IMR-90 (cell line): ENCODE measurements around the gene CD81. TPM values are rescaled to one million over a fixed set of nuclear protein-coding genes. Genes with fewer than 3 reads are reported as not detected.
"Not testable (repeated sequence)": the region's sequence is repeated elsewhere in the genome, so short reads cannot be mapped to it uniquely, and the experiment has no call there.

Experiments
- ATAC-seq: fragments of 200-7000 bp; cut with Tn5 transposase; 2 replicates; pipeline ENCODE4 v1.9.1; 2020; ENCODE audit warnings: low read depth, mild to moderate bottlenecking, moderate library complexity
- BruUV-seq: library from RNA; stranded (reverse); fragments of 400-500 nt; replicated peaks from 2 replicates; lab custom pipeline; 2021; lab: Mats Ljungman, UMichigan
- CTCF ChIA-PET: fragments of 300-600 bp; formaldehyde crosslinking; extraction: SDS; loops from one replicate; lab custom pipeline; 2021; ENCODE audit warnings: antibody characterized with exemption; lab: Yijun Ruan, JAX
- POLR2A ChIA-PET: fragments of 300-600 bp; sonication (Branson Sonifier 250); formaldehyde crosslinking; loops from one replicate; lab custom pipeline; 2022; ENCODE audit warnings: antibody characterized with exemption; ENCODE audit not compliant: unreplicated experiment; lab: Charles Lee
- DNase-seq: peaks from one replicate; pipeline ENCODE4 v3.0.0; 2013
- H2AFZ ChIP-seq: replicated peaks from 2 replicates; pipeline ENCODE3; 2013; ENCODE audit warnings: low read length, mild to moderate bottlenecking; ENCODE audit not compliant: poor library complexity
- H2AK5ac ChIP-seq: 2 replicates; pipeline ENCODE4 v1.6.1; 2013; ENCODE audit warnings: low read depth, low read length, inconsistent platforms
- H2AK9ac ChIP-seq: replicated peaks from 2 replicates; pipeline ENCODE3; 2013; ENCODE audit warnings: mild to moderate bottlenecking, low read depth, low read length, moderate library complexity; ENCODE audit not compliant: poor library complexity
- H2BK120ac ChIP-seq: 2 replicates; pipeline ENCODE4 v1.6.1; 2013; ENCODE audit warnings: low read depth, low read length, inconsistent platforms
- H2BK15ac ChIP-seq: 3 replicates; pipeline ENCODE4 v1.6.1; 2013; ENCODE audit warnings: low read depth, low read length, inconsistent platforms
- H2BK20ac ChIP-seq: 2 replicates; pipeline ENCODE4 v1.6.1; 2013; ENCODE audit warnings: low read depth, mild to moderate bottlenecking, inconsistent platforms, low read length, moderate library complexity
- H2BK5ac ChIP-seq: 2 replicates; pipeline ENCODE4 v1.6.1; 2013; ENCODE audit warnings: mild to moderate bottlenecking, low read depth, low read length, inconsistent platforms; ENCODE audit not compliant: poor library complexity, severe bottlenecking
- H3K14ac ChIP-seq: replicated peaks from 2 replicates; pipeline ENCODE4 v1.6.1; 2013; ENCODE audit warnings: low read depth, low read length, inconsistent platforms
- H3K18ac ChIP-seq: 2 replicates; pipeline ENCODE4 v1.6.1; 2013; ENCODE audit warnings: low read depth, low read length, control low read depth
- H3K23ac ChIP-seq: 2 replicates; pipeline ENCODE4 v1.6.1; 2013; ENCODE audit warnings: low read depth, low read length, inconsistent platforms
- H3K27ac ChIP-seq: 2 replicates; pipeline ENCODE4 v1.5.1; 2013; ENCODE audit warnings: mild to moderate bottlenecking, control low read depth, low read length; ENCODE audit not compliant: insufficient read depth
- H3K27me3 ChIP-seq: 2 replicates; pipeline ENCODE4 v1.6.1; 2013; ENCODE audit warnings: low read length; ENCODE audit not compliant: control insufficient read depth, insufficient read depth
- H3K36me3 ChIP-seq: 2 replicates; pipeline ENCODE4 v1.6.1; 2013; ENCODE audit warnings: low read length, mixed read lengths; ENCODE audit not compliant: control insufficient read depth, insufficient read depth
- H3K4ac ChIP-seq: 2 replicates; pipeline ENCODE4 v1.6.1; 2013; ENCODE audit warnings: low read depth, low read length, inconsistent platforms
- H3K4me1 ChIP-seq: 2 replicates; pipeline ENCODE4 v1.6.1; 2013; ENCODE audit warnings: low read length, mixed read lengths; ENCODE audit not compliant: control insufficient read depth, insufficient read depth
- H3K4me2 ChIP-seq: 2 replicates; pipeline ENCODE4 v1.6.1; 2013; ENCODE audit warnings: low read depth, mild to moderate bottlenecking, control low read depth, low read length, moderate library complexity
- H3K4me3 ChIP-seq: 2 replicates; pipeline ENCODE4 v1.5.1; 2013; ENCODE audit warnings: low read depth, mild to moderate bottlenecking, control low read depth, low read length, moderate library complexity; ENCODE audit not compliant: insufficient read depth
- H3K56ac ChIP-seq: 2 replicates; pipeline ENCODE4 v1.6.1; 2013; ENCODE audit warnings: low read length, inconsistent platforms; ENCODE audit not compliant: insufficient read depth; ENCODE audit errors: extremely low read depth
- H3K79me1 ChIP-seq, 2 experiments: 2 replicates each; pipeline ENCODE4 v1.6.1; 2013; ENCODE audit warnings: low read length in 2 of 2, inconsistent platforms in 1 of 2, low read depth in 1 of 2
- H3K9ac ChIP-seq: 2 replicates; pipeline ENCODE4 v1.6.1; 2013; ENCODE audit warnings: low read depth, low read length, control low read depth
- H3K9me1 ChIP-seq: 2 replicates; pipeline ENCODE4 v1.6.1; 2013; ENCODE audit warnings: low read length, inconsistent platforms; ENCODE audit not compliant: insufficient read depth
- H3K9me3 ChIP-seq: 2 replicates; pipeline ENCODE4 v1.6.1; 2013; ENCODE audit warnings: low read length; ENCODE audit not compliant: control insufficient read depth, insufficient read depth
- H4K20me1 ChIP-seq: 2 replicates; pipeline ENCODE4 v1.6.1; 2013; ENCODE audit warnings: low read length, inconsistent platforms; ENCODE audit not compliant: insufficient read depth
- H4K5ac ChIP-seq: 2 replicates; pipeline ENCODE4 v1.6.1; 2013; ENCODE audit warnings: mild to moderate bottlenecking, low read depth, low read length, control low read depth
- H4K8ac ChIP-seq, 2 experiments: 2 replicates each; pipeline ENCODE4 v1.6.1; 2013; ENCODE audit warnings: low read depth in 2 of 2, low read length in 2 of 2, control low read depth in 1 of 2, inconsistent platforms in 1 of 2
- H4K91ac ChIP-seq: 2 replicates; pipeline ENCODE4 v1.6.1; 2013; ENCODE audit warnings: low read depth, low read length, inconsistent platforms; ENCODE audit not compliant: insufficient read depth
- WGBS, 2 experiments: methylation state at CpG; one replicate each; pipeline versions ENCODE4 v1.1.5 to v1.1.7; 2013; ENCODE audit warnings: missing lambda C conversion rate in 2 of 2; ENCODE audit not compliant: insufficient read length in 1 of 2; ENCODE audit errors: extremely low coverage in 2 of 2; 5-methylcytosine and 5-hydroxymethylcytosine counted together
- dilution Hi-C: fragments of 300-500 bp; cut with HindIII; formaldehyde crosslinking; loops from one replicate; pipeline ENCODE4 v1.14.3; 2018; ENCODE audit warnings: low sequenced_read_pairs; ENCODE audit not compliant: unreplicated experiment
- in situ Hi-C: fragments of 300-500 bp; cut with MboI; formaldehyde crosslinking; loops from 3 replicates; pipeline ENCODE4 v1.14.3; 2019; ENCODE audit warnings: low sequenced_read_pairs, inconsistent platforms, mixed read lengths
- intact Hi-C: fragments of 100-400 bp; cut with micrococcal nuclease; formaldehyde crosslinking; loops from 2 replicates; pipeline ENCODE4 v1.10.0; 2022
- polyA plus RNA-seq, 3 experiments: library from polyadenylated mRNA; depleted of rRNA; stranded (reverse); fragments of >200 nt; gene quantifications; 2 replicates each; pipeline ENCODE4 v1.2.3, GENCODE V29; 2012; ENCODE audit warnings: low replicate concordance in 1 of 3
- total RNA-seq: library from RNA; depleted of rRNA; stranded (reverse); fragments of >200 nt; gene quantifications from 2 replicates; pipeline ENCODE4 v1.2.3, GENCODE V29; 2012

CD81 gene
- total and polyA plus RNA-seq, 2 of the 4 experiments (the other 2 are of a cell fraction), result 159 to 689 TPM

DNA sequence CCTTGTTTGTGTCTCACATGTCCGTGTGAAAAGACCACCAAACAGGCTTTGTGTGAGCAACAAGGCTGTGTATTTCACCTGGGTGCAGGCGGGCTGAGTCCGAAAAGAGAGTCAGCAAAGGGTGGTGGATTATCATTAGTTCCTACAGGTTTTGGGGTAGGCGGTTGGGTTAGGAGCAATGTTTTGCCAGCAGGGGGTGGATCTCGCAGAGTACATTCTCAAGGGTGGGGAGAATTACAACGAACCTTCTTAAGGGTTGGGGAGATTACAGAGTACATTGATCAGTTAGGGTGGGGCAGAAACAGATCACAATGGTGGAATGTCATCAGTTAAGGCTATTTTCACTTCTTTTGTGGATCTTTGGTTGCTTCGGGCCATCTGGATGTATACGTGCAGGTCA lies 38.4 kb upstream of the CD81 start:
- H3K18ac ChIP-seq, H2BK120ac ChIP-seq, H3K36me3 ChIP-seq, BruUV-seq, H2AK5ac ChIP-seq, H2AFZ ChIP-seq, H3K27ac ChIP-seq, H3K9me3 ChIP-seq, H3K9me1 ChIP-seq, H4K5ac ChIP-seq, H3K56ac ChIP-seq, H2BK15ac ChIP-seq, H4K8ac ChIP-seq, H4K20me1 ChIP-seq, in situ Hi-C loops, H3K14ac ChIP-seq, H2BK5ac ChIP-seq, CTCF ChIA-PET, H3K9ac ChIP-seq, H3K4me1 ChIP-seq, H3K4me3 ChIP-seq, H3K4ac ChIP-seq, POLR2A ChIA-PET, dilution Hi-C loops, H3K4me2 ChIP-seq, intact Hi-C loops, DNase-seq, H4K91ac ChIP-seq, H3K79me1 ChIP-seq, H2AK9ac ChIP-seq, ATAC-seq, H2BK20ac ChIP-seq, H3K23ac ChIP-seq: not testable (repeated sequence)
- peaks cover 11% of the 10 kb centered on the region for H3K27me3 ChIP-seq
- WGBS, 2 experiments, result 61% methylated on average over 3 of the region's 8 CpGs; no CpG with 5 or more reads in 1 of the 2 experiments
